Adipose tissue (tissue), 3 donors: ENCODE data around the gene ADM5. TPM values are rescaled to one million over a fixed set of nuclear protein-coding genes. Genes with fewer than 3 reads are reported as not detected.

ENCODE experiments used
- H3K27ac ChIP-seq: one replicate; pipeline ENCODE4 v1.5.1; 2013; ENCODE audit warnings: low read depth, low read length
- WGBS, 3 donors: extraction: QIAGEN DNeasy Blood & Tissue Kit; methylation state at CpG; one replicate each; pipeline ENCODE4 v1.1.7; 2013; 5-methylcytosine and 5-hydroxymethylcytosine counted together
- polyA plus RNA-seq, 3 donors: library from polyadenylated mRNA; stranded (reverse); fragments of 200-250 nt; gene quantifications; one replicate each; pipeline ENCODE4 v1.2.3, GENCODE V29; 2013
- donor health status: healthy with polysubstance abuse.
- donor health status: Bipolar disorder and iron deficiency.
- donor health status: healthy.

ADM5 gene
- polyA plus RNA-seq, 3 donors = 1.0 to 2.5 (median 1.0) TPM

DNA sequence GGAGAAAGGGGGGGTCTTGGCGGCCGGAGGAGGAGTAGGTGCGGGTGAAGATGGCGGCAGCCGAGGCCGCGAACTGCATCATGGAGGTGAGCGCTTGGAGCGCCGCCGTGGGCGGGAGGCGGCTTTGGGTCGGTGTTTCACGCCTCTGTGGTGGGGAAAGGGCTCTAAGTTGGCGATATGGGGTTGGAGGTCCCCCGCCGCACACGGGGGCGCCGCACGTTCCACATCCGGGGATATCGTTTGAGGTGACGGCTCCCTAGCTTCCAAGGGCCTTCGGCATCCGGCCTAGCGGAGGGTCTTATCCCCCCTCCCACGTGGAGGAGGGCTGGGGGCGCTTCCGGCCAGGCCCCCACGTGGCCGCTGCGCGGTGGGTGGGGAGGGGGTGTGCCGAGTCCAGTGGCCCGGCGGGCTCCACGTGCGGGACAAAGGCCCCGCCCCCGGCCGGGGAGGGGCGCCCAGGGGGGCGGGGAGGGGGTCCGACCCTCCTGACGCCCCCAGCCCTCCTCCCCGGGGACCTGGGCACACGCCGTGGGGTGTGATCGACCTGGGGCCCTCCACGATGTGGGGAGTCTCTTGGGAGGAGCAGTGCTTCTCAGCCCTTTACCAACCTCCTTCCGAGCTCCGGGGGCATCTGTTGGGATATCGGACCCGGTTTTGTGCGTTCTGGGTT is 12.0 kb upstream of the ADM5 start, which contains the start of gene PRMT1:
Gene PRMT1, plus strand, starts transcription at position 41 of the 670 bp plus-strand sequence. Its CDS starts 10 bp downstream, at position 51.
- 0 to 1% (median 0%) methylated on average over 41 to 57 of the region's 57 CpGs for WGBS, 3 donors
- peak within 1 kb of the TSS; percentile 77 for H3K27ac ChIP-seq

DNA sequence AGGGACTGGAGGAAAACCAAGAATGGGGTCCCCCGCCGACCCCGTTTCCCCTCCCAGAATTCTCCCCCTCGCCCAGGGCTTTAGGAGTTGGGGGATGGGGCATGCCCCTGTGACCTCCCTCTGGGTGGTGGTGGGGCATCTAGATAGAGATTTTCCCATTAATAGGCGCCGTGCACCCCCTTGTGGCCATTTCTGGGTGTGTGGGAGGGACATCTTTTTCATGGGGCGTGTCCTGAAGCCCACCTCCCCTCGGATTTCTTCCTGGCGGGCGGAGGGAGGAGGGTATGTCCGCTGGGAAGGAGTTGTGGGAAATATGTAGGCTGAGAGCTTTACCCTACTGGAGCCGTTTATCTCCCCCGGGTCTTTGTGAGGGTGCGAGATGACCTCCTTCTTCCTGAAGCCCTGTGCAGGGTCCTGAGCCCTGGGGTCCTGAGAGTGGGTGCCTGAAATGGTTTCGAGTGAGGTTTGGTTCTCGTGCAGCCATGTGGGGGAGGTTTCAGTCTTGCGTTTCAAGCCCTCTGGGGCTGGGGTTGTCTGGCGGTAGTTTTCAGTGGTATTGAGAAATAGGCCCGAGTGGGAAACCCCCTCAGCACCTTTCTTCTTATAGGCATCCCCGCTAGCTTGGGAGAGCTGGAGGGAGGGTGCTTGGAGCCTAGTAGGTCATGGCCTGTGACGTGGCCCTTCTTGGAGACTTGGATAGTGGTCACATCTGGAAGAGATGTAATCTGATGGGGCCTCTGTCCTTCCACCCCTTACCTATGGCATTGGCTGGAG is 11.3 kb upstream of the ADM5 start:
- peak overlapping the region; percentile 36 for H3K27ac ChIP-seq
- 2 to 4% (median 2%) methylated on average over 21 of the region's 21 CpGs for WGBS, 3 donors

DNA sequence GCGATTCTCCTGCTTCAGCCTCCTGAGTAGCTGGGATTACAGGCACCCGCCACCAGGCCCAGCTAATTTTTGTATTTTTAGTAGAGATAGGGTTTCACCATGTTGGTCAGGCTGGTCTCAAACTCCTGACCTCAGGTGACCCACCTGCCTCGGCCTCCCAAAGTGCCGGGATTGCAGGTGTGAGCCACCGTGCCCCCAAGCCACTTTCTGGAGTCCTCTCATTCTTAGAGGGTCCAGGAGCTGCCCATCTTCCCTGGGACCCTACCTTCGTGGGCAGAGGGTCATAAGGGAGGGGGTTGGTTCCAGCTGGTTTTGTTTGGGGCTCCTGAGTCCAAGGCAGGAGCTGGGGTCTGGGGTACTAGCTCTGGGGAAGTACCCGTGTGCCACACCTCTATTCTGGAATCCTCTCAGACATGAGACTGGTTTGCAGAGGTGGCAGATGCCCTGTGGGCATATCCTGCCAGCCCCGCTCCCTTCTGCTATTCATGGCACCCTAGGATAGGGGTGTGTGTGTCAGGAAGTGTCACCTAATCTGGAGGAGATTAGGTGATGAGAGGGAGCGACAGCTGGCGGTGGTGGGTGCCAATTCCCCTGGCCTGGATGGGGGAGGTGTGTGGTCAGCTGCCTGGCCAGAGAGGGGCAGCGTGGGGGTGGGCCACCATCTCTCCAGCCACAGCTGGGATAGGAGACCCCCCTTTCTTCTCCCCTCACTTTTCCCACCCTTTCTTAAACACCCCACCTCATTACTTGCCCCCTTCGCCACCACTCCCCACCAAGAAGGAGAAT is 10.2 kb upstream of the ADM5 start:
- WGBS, 3 donors = 49 to 66% (median 66%) methylated on average over 11 to 12 of the region's 12 CpGs
- H3K27ac ChIP-seq = no peak overlapping the region

DNA sequence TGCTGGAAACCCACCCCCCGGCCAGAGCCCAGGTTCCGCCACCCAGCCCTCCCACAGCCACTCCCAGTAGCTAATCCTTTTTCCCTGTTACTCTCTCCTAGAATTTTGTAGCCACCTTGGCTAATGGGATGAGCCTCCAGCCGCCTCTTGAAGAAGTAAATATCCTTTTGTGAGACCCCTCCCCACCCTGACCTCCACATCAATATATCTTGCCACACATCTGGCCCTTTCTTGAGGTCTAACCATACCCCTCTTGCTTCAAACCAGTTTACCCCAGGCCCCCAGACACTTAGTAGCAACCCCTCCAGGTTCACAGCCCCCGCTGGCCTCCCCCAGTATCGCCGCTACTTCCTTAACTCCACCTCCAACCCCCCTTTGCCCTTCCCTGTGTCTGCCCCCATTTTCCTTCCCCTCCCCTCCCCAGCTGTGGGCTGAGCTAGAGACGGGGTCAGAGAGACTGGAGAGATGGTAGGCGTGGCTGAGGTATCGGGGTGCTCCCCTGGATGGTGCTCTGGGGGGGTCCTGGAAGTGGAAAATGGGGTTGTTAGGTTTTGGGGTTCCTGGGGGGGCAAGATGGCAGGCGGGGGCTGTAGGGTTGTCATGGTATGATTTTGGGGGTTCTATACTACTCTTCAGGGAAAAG is 9.5 kb upstream of the ADM5 start:
- WGBS, 3 donors = 57 to 59% (median 59%) methylated on average over 10 of the region's 10 CpGs
- no peak overlapping the region for H3K27ac ChIP-seq

DNA sequence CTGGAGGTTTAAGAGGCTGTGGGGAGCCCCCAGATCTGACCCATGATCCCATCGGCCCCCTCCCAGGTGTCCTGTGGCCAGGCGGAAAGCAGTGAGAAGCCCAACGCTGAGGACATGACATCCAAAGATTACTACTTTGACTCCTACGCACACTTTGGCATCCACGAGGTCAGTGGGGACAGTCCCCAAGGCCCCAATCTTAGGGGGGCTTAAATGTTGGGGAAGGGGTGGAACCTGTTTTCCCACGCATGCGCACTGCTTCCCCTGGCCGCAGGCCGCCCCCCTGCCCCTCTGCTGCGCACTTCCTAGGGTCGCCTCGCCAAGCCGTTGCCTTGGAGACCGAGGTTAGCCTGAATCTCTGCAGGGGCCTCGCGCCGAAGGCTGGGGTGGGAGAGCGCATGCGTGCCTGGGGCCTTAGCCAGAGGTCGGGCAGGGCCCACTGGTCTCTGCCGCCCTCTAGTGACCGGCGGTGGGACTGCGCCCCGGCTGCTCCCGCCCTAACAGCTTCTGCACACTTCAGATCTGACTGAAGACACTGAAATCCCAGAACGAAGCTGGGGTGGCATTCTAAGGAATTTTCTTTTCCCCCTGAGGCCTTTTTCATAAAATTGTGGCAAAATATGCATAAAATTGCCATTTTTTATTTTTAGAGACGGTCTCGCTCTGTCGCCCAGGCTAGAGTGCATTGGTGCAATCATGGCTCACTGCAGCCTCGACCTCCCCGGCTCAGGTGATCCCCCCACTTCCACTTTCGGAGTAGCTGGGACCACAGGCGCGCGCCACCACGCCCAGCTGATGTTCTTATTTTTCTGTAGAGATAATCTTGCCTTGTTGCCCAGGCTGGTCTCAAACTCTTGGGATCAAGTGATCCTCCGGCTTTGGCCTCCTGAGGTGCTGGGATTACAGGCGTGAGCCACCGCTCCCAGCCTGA is 8.7 kb upstream of the ADM5 start:
- H3K27ac ChIP-seq = no peak overlapping the region
- 29 to 34% (median 32%) methylated on average over 40 of the region's 40 CpGs for WGBS, 3 donors

DNA sequence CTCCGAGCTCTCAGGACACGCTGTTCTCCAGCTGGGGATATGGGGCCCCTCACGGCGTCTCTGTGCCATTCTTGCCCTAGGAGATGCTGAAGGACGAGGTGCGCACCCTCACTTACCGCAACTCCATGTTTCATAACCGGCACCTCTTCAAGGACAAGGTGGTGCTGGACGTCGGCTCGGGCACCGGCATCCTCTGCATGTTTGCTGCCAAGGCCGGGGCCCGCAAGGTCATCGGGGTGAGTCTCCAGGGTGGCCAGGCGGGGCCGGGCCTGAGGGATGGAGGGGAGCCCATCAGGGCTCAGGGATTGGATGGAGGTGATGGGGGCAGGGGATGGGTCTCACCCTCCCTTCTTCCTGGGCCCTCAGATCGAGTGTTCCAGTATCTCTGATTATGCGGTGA is 7.6 kb upstream of the ADM5 start:
- 78 to 90% (median 88%) methylated on average over 19 of the region's 19 CpGs for WGBS, 3 donors
- no peak overlapping the region for H3K27ac ChIP-seq

DNA sequence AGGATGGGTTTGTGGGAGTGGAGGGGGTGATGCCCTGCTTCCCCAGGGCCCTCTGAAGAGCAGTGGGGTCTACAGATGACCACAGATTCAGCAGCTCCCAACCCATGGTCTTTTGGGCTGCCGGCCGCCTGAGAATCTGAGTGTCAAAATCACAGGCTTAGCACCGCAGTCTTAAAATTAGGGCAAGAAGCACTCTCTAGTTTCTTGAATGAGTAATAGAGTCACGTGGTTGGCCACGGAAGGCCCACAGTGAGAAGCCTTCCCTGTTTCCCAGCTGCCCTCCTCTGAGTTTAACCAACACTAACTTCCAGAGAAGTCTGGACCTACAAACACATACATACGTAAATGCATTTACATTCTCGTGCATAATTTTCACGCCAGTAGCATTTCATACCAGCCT is 7.1 kb upstream of the ADM5 start:
- WGBS, 3 donors = 80 to 92% (median 91%) methylated on average over 8 of the region's 8 CpGs
- no peak overlapping the region for H3K27ac ChIP-seq

DNA sequence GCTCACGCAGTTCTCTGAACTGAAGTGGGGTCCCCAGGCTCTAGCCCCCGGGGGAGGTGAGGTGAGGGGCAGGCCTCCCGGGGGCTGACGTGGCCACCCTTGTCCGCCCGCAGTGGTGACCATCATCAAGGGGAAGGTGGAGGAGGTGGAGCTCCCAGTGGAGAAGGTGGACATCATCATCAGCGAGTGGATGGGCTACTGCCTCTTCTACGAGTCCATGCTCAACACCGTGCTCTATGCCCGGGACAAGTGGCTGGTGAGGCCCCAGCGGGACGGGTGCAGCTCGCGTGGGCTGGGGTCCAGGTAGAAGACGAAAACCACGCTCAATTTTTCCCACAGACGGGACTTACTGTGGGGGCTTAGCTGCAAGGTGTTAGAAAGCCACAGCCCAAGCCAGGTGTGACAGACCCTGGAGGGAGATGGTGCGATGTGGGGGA is 5.6 kb upstream of the ADM5 start:
- WGBS, 3 donors = 91 to 95% (median 92%) methylated on average over 18 of the region's 18 CpGs
- H3K27ac ChIP-seq = no peak overlapping the region

DNA sequence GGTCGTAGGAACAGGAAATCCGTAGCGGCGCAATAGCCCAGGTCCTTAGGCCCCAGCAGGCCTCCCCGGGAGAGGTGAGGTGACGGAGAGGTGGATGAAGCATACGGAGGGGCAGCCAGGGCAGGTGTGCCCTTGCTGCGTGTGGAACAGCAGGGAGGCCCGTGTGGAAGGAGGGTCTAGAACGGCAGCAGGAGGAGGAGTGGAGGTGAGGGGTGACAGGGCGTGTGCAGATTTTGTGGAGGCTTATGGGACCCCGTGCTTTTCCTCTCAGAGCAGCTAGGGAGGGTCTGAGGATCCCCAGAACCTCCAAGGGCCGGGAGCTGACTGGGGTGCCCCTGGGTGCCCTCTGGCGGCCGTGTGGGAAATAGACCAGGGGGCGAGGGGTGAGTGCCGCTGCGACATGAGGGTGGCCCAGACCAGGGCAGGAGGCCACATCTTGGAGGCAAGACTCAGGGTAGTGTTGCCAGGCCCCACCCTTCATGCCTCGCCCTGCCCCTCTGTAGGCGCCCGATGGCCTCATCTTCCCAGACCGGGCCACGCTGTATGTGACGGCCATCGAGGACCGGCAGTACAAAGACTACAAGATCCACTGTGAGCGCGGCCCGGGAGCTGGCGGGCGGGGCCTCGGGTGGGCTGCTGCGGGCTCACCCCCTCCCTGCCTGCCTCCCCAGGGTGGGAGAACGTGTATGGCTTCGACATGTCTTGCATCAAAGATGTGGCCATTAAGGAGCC is 5.0 kb upstream of the ADM5 start:
- no peak overlapping the region for H3K27ac ChIP-seq
- 81 to 88% (median 85%) methylated on average over 32 to 35 of the region's 35 CpGs for WGBS, 3 donors

DNA sequence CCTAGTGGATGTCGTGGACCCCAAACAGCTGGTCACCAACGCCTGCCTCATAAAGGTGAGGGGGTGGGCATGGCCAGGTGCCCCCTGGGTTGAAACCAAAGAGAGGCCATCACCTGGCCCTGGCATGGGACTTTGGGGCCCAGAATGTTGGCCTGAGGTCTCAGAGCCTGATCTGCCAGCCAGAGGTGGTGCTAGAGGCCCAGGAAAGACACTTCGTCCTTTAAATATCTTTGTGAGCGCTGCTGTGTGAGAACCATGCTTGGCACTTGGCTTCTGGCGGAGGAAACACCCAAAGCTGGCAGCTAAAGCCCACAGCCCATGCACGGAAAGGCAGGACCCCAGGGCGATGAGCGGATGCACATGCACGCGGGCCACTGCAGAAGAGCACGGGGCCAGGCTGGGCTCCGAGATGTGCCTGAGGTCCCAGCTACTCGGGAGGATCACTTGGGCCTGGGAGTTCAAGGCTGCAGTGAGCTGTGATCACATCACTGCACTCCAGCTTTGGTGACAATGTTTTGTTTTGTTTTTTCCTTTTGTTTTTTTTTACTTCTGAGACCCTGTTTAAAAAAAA is 4.3 kb upstream of the ADM5 start:
- WGBS, 3 donors = 80 to 86% (median 85%) methylated on average over 13 of the region's 13 CpGs
- H3K27ac ChIP-seq = no peak overlapping the region

DNA sequence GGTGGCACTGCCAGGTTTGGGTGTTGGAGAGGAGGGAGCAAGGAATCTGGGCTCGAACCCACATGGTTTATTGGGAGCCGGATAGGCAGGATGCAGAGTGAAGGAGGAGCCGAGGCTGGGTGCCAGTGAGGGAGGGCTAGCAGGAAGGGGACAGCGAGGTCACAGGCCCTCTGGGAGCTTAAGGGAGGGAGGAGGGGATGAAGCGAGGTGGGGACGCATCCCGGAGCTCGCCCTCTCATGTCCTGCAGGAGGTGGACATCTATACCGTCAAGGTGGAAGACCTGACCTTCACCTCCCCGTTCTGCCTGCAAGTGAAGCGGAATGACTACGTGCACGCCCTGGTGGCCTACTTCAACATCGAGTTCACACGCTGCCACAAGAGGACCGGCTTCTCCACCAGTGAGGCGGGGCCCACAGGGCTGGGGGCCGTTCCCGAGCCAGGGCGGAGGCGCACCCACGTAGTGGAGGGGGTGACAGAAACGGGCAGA is 3.5 kb upstream of the ADM5 start:
- H3K27ac ChIP-seq = no peak overlapping the region

DNA sequence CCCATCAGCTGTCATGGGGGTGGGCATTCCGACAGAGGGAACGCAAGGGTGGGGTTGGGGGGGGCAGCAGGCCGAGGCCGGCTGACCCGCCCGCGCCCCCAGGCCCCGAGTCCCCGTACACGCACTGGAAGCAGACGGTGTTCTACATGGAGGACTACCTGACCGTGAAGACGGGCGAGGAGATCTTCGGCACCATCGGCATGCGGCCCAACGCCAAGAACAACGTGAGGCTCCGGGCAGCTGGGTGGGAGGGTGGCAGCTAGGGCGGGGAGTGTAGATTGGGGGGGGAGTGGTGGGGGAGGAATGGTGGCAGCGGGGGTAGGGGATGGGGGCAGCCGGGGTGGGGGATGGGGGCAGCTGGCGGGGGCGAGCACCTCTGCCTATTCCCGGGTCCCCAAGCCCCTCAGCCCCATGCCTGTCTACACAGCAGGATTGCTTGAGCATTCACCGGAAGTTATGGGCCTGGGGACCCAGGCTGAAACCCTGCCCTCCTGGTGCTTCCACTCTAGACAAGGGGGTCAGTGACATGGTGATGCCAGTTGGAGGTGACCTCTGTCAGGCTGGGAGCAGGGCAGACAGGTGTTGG is 2.8 kb upstream of the ADM5 start:
- WGBS, 3 donors = 75 to 89% (median 86%) methylated on average over 26 to 27 of the region's 27 CpGs
- no peak overlapping the region for H3K27ac ChIP-seq

More for the DNA sequence above, 3.5 kb upstream of the ADM5 start:
- 57 to 68% (median 66%) methylated on average over 21 to 23 of the region's 23 CpGs for WGBS, 3 donors

DNA sequence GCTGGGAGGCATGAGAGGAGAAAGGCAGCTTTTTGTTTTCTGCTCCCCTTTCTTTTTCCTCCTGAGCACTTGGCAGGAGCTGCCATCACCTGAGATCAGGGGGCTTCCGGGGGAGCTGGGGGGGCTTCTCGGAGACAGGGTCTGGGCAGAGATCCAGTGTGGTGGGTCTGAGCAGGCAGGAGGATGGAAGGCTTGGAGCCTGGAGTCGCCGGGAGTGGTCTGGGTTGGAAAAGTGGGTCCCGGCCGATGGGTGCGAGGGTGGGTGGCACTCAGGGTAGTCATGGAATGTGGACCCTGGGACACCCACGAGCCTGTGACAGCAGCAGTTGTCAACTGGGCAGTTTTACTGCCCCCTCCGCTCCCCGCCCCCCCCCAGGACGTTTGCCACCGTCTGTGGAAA is 2.2 kb upstream of the ADM5 start:
- H3K27ac ChIP-seq = no peak overlapping the region
- 53 to 69% (median 55%) methylated on average over 11 to 12 of the region's 12 CpGs for WGBS, 3 donors

DNA sequence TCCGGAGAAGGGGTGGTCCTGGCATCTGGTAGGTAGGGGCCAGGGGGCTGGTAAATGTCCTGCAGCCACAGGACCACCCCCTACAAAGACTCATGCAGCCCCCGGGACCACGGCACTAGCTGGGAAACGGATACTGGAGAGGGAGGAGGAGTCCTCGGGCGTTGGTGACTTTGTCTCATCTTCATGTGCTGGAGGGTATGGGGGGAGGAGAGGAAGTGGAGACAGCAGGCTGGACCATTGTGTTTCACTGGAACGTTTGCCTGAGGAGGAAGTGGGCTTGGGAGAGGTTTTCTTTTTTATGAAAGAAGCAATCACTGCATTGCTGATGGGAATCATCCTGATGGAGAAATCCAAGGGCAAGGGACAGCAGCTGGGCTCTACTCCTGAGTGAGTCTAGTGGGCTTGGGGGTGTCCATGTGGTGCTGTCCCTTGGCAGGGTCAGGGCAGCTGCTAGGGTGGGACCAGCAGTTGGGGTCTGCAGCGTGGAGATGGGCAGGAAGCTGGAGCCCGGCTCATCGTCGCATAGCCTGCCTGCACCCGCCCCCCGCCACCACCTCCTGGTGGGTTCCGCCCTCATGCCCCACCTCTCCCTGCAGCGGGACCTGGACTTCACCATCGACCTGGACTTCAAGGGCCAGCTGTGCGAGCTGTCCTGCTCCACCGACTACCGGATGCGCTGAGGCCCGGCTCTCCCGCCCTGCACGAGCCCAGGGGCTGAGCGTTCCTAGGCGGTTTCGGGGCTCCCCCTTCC is 1.7 kb upstream of the ADM5 start:
- WGBS, 3 donors = 53 to 74% (median 57%) methylated on average over 18 to 26 of the region's 26 CpGs
- H3K27ac ChIP-seq = no peak overlapping the region

DNA sequence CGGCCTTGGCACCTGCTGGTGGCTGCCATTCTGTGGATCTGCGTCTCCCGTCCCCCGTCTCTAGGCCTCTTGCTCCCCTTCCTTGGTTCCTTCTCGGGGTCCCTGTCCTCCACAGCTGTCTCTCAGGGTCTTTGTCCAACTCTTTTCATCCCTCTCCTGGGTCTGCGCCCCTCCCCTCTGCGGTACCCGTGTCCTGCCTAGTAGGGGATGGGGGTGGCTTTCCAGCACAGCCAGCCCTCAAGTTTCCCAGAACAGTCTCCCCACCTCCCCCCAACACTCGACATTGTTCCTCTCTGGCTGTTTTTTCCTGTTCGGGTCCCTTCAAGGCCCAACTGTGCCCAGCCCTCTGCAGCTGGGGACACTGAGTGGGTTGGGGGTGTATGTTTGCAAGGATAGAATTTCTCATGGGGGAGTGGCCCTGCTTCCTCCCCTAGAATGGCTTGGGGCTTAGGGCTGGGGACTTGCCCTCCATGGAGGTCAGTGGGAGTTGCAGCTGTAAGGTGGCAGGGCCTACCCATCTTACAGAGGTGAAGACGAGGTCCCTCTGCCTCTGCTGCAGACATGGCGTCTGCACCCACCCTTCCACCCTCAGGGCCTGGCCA is 762 bp upstream of the ADM5 start:
- H3K27ac ChIP-seq = no peak overlapping the region
- WGBS, 3 donors = 61 to 81% (median 69%) methylated on average over 12 of the region's 12 CpGs
